Transverse colon (tissue), 4 donors: ENCODE results near the gene MED23. TPM values are rescaled to one million over a fixed set of nuclear protein-coding genes. Genes with fewer than 3 reads are reported as not detected.

ENCODE experiments used
- DNase-seq: peaks from one replicate; pipeline ENCODE4 v3.0.0-alpha.2; 2019
- H3K27ac ChIP-seq, 4 donors: fragments of 200-600 bp; sonication (generic); 2 replicates each; pipeline ENCODE4 v1.5.1; 2016 to 2018; ENCODE audit warnings: inconsistent platforms in 4 of 4
- H3K27me3 ChIP-seq: fragments of 200-600 bp; sonication (generic); 2 replicates; pipeline ENCODE4 v1.5.1; 2017; ENCODE audit warnings: inconsistent platforms
- H3K36me3 ChIP-seq, 4 donors: fragments of 200-600 bp; sonication (generic); 2 replicates each; pipeline ENCODE4 v1.5.1; 2017 to 2019; ENCODE audit warnings: inconsistent platforms in 4 of 4
- H3K4me1 ChIP-seq, 4 donors: fragments of 200-600 bp; sonication (generic); 2 replicates each; pipeline ENCODE4 v1.5.1; 2017 to 2020; ENCODE audit warnings: inconsistent platforms in 4 of 4
- H3K4me3 ChIP-seq, 4 donors: fragments of 200-600 bp; sonication (generic); 1 replicate in 1 of 4; 2 replicates in 3 of 4; pipeline versions ENCODE4 v1.5.1 to v1.6.1; 2017 to 2019; ENCODE audit warnings: inconsistent platforms in 4 of 4
- H3K9me3 ChIP-seq, 2 donors: fragments of 200-600 bp; sonication (generic); 2 replicates each; pipeline ENCODE4 v1.5.1; 2017 to 2019; ENCODE audit warnings: inconsistent platforms in 2 of 2
- EP300 ChIP-seq: sonication (generic); formaldehyde crosslinking; IDR thresholded peaks from one replicate; pipeline ENCODE4 v1.6.1; 2017; ENCODE audit warnings: antibody characterized with exemption, low read depth
- POLR2A ChIP-seq: fragments of 450-650 bp; IDR thresholded peaks from one replicate; pipeline ENCODE4 v1.6.1; 2016; ENCODE audit warnings: antibody characterized with exemption, mild to moderate bottlenecking, moderate library complexity
- POLR2AphosphoS5 ChIP-seq, 3 donors: sonication (generic); formaldehyde crosslinking; IDR thresholded peaks; one replicate each; pipeline ENCODE4 v1.6.1; 2016; ENCODE audit warnings: antibody characterized with exemption in 3 of 3
- WGBS, 2 donors: methylation state at CpG; one replicate each; pipeline ENCODE4 v1.1.5; 2018; ENCODE audit warnings: low coverage in 1 of 2; 5-methylcytosine and 5-hydroxymethylcytosine counted together
- in situ Hi-C, 4 donors: fragments of 200-750 bp; cut with MboI; loops; one replicate each; pipeline versions ENCODE4 v1.15.0 to v1.15.1; 2017; ENCODE audit warnings: low sequenced_read_pairs in 3 of 4, low pct_ligation_motif_present in 1 of 4, low pct_unique_long_range_greater_than_20kb in 1 of 4
- intact Hi-C: fragments of 100-400 bp; cut with DNase I; formaldehyde crosslinking; loops from one replicate; pipeline ENCODE4 v1.15.1; 2023; ENCODE audit warnings: low total_unique reads
- total RNA-seq, 4 donors: library from RNA; depleted of rRNA; stranded (reverse); fragments of >200 nt; gene quantifications; one replicate each; pipeline ENCODE4 v1.1.0, GENCODE V29; 2016
- TF ChIP-seq, protein P1 (sequence below), 5 experiments: fragments of 200-600 bp in 3 of 5; fragments of 450-650 bp in 2 of 5; sonication (generic) in 3 of 5; IDR thresholded peaks; 1 replicate in 2 of 5; 2 replicates in 3 of 5; pipeline ENCODE4 v1.5.1; 2016 to 2017; ENCODE audit warnings: antibody characterized with exemption in 5 of 5, inconsistent platforms in 3 of 5, mild to moderate bottlenecking in 2 of 5, moderate library complexity in 1 of 5

Gene MED23
- total RNA-seq, 4 donors from 2014 or later, result 11.6 to 47.6 (median 37.9) TPM

DNA sequence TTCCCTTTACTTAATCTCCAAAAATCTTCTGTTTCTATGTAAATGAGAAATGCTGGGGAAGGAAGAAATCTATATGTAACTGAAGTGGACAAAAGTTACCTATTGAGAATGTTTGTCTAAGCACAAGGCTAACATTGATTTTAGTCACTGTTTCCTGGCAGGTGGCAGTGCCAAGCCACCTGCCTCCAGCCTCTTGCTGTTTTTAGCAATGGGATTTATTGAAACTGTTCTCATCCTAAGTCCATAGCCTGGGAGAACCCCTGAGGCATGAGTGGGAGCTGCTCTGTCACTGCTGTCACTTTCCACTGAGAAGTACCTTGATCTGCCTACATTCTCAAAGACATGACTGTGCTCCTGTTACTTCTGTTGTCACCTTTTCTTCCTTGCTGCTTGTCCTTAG, 23.7 kb upstream of the MED23 start:
- no peak for DNase-seq
- TF ChIP-seq POLR2AphosphoS5 (IDR thresholded peaks at IDR 0.05) (no peak), POLR2A (no peak), EP300 (no peak)
- TF ChIP-seq, protein P1, sequence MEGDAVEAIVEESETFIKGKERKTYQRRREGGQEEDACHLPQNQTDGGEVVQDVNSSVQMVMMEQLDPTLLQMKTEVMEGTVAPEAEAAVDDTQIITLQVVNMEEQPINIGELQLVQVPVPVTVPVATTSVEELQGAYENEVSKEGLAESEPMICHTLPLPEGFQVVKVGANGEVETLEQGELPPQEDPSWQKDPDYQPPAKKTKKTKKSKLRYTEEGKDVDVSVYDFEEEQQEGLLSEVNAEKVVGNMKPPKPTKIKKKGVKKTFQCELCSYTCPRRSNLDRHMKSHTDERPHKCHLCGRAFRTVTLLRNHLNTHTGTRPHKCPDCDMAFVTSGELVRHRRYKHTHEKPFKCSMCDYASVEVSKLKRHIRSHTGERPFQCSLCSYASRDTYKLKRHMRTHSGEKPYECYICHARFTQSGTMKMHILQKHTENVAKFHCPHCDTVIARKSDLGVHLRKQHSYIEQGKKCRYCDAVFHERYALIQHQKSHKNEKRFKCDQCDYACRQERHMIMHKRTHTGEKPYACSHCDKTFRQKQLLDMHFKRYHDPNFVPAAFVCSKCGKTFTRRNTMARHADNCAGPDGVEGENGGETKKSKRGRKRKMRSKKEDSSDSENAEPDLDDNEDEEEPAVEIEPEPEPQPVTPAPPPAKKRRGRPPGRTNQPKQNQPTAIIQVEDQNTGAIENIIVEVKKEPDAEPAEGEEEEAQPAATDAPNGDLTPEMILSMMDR (IDR thresholded peaks at IDR 0.05), result no peak
- intact Hi-C loops (no loop called here), in situ Hi-C loops (no loop called here)
- Histone ChIP-seq H3K36me3 (no peaks in the 10 kb centered on the region), H3K4me1 (peaks cover 0 to 37% (median 10%) of the 10 kb centered on the region in 4 donors), H3K27ac (peak overlapping the region; percentile 58 to 78 (median 68)), H3K27me3 (no peaks in the 10 kb centered on the region), H3K9me3 (no peaks in the 10 kb centered on the region), H3K4me3 (no peak overlapping the region)

DNA sequence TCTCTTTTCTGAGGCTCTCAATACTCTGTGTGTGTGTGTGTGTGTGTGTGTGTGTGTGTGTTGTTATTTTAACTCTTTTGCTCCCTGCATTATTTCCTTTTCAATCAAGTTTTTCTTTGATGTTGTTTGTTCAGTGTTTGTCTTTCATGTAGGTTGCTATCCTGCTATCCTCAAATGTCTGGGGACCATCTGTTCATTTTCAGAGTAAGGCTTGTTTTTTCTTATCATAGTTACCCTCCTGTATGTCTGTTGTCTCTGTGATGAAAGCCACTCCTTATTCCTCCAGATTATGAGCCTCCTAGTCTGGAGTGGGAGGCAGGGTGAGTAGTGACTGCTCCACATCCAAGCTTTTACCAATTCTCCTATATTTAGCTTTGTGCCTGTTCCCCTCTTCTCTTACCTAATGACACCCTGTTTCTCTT, 18.2 kb upstream of the MED23 start:
- H3K9me3 ChIP-seq, result no peaks in the 10 kb centered on the region
- no peak overlapping the region for H3K4me3 ChIP-seq
- in situ Hi-C loops, result loop anchor here in 1 of 4 donors (25.0 kb wide), 1 partner anchor 1166 kb away; the partner anchor contains the start of gene RPS12
- no peaks in the 10 kb centered on the region for H3K36me3 ChIP-seq
- H3K27me3 ChIP-seq, result no peaks in the 10 kb centered on the region
- no peak overlapping the region for H3K27ac ChIP-seq
- intact Hi-C loops, result no loop called here
- no peak for DNase-seq
- no peak for TF ChIP-seq POLR2AphosphoS5 (IDR thresholded peaks at IDR 0.05)
- TF ChIP-seq EP300, result no peak
- TF ChIP-seq, protein P1 (IDR thresholded peaks at IDR 0.05), result no peak
- no peak for TF ChIP-seq POLR2A
- peaks cover 0 to 50% (median 13%) of the 10 kb centered on the region in 4 donors for H3K4me1 ChIP-seq

DNA sequence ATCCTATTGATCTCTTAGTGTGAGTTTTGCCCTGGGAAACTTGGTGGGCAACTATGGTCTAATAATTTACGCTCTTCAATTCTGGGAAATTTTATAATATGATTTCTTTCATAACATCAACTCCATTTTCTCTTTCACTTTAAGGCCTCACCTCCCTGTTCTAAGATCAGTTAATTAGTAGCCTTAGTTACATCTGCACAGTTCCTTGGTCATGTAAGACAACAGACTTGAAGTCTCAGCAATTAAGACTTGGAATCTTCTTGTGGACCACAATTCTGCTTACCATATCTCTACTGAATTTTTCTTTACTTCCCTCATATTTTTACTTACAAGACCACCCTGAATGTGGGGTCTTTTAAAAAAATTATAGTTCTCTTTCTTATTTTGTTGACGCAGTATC, 17.8 kb upstream of the MED23 start:
- peak overlapping the region in 2 of 4 donors; percentile 5 to 9 for H3K27ac ChIP-seq
- in situ Hi-C loops (loop anchor here in 1 of 4 donors (25.0 kb wide), 1 partner anchor 1166 kb away; the partner anchor contains the start of gene RPS12), intact Hi-C loops (no loop called here)
- no peak overlapping the region for H3K4me3 ChIP-seq
- no peaks in the 10 kb centered on the region for H3K27me3 ChIP-seq
- TF ChIP-seq POLR2AphosphoS5 (IDR thresholded peaks at IDR 0.05) (no peak), EP300 (no peak), POLR2A (no peak)
- TF ChIP-seq, protein P1 (IDR thresholded peaks at IDR 0.05), result no peak
- no peaks in the 10 kb centered on the region for H3K9me3 ChIP-seq
- DNase-seq, result no peak
- no peaks in the 10 kb centered on the region for H3K36me3 ChIP-seq
- H3K4me1 ChIP-seq, result peaks cover 0 to 46% (median 13%) of the 10 kb centered on the region in 4 donors
- 87 to 96% methylated on average over 2 of the region's 2 CpGs for WGBS, 2 donors

DNA sequence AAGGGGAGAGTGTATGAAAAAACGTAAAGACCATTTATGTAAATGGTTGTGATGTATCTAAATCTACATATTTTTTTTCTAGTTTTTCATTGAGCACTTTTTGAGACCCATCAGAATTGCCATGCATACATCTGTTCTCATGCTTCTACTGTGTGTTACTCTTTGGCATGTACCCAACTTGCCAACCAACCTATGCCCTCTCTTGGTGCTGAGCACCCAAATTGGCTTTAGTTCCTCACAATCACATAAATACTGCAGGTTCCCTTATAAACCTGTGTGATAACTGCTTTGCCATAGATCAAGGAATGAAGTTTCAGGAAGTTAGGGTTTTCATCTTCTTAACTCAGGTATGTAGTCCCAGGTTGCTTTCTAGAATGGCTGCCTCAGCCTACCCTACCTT, 16.9 kb upstream of the MED23 start:
- Histone ChIP-seq H3K9me3 (no peaks in the 10 kb centered on the region), H3K4me3 (no peak overlapping the region), H3K27me3 (no peaks in the 10 kb centered on the region), H3K36me3 (no peaks in the 10 kb centered on the region), H3K27ac (peak overlapping the region in 2 of 4 donors; percentile 9 to 45), H3K4me1 (peaks cover 0 to 42% (median 13%) of the 10 kb centered on the region in 4 donors)
- no peak for TF ChIP-seq POLR2AphosphoS5 (IDR thresholded peaks at IDR 0.05)
- TF ChIP-seq EP300, result no peak
- no peak for TF ChIP-seq POLR2A
- TF ChIP-seq, protein P1 (IDR thresholded peaks at IDR 0.05), result no peak
- DNase-seq, result no peak
- intact Hi-C loops (no loop called here), in situ Hi-C loops (loop anchor here in 1 of 4 donors (25.0 kb wide), 1 partner anchor 1167 kb away; the partner anchor contains the start of gene RPS12)
- 59 to 60% methylated on average over 1 of the region's 1 CpG for WGBS, 2 donors
